Endothelial cell (in vitro differentiated cells): ENCODE data around the gene TAF5. TPM values are rescaled to one million over a fixed set of nuclear protein-coding genes. Genes with fewer than 3 reads are reported as not detected.

ENCODE experiments used
- DNase-seq: peaks from one replicate; pipeline ENCODE4 v3.0.0; 2021; ENCODE audit warnings: low spot score
- H3K27ac Mint-ChIP-seq: one replicate; pipeline ENCODE4 v1.8.0; 2021; ENCODE audit warnings: mixed read lengths, inconsistent platforms; ENCODE audit not compliant: unreplicated experiment
- H3K27me3 Mint-ChIP-seq: one replicate; pipeline ENCODE4 v1.8.0; 2021; ENCODE audit warnings: mild to moderate bottlenecking, moderate library complexity, mixed read lengths, inconsistent platforms; ENCODE audit not compliant: unreplicated experiment
- H3K36me3 Mint-ChIP-seq: one replicate; pipeline ENCODE4 v1.8.0; 2021; ENCODE audit warnings: mild to moderate bottlenecking, low read depth, mixed read lengths, inconsistent platforms; ENCODE audit not compliant: unreplicated experiment
- H3K4me1 Mint-ChIP-seq: one replicate; pipeline ENCODE4 v1.8.0; 2021; ENCODE audit warnings: mild to moderate bottlenecking, mixed read lengths, inconsistent platforms; ENCODE audit not compliant: unreplicated experiment
- H3K4me3 Mint-ChIP-seq: one replicate; pipeline ENCODE4 v1.8.0; 2021; ENCODE audit warnings: mild to moderate bottlenecking, mixed read lengths, inconsistent platforms; ENCODE audit not compliant: unreplicated experiment
- H3K9me3 Mint-ChIP-seq: one replicate; pipeline ENCODE4 v1.8.0; 2021; ENCODE audit warnings: mixed read lengths, inconsistent platforms; ENCODE audit not compliant: unreplicated experiment
- CTCF ChIP-seq: fragments of 200-600 bp; sonication (generic); IDR thresholded peaks from one replicate; pipeline ENCODE4 v1.5.0; 2021; ENCODE audit warnings: antibody characterized with exemption; ENCODE audit not compliant: unreplicated experiment
- total RNA-seq: library from RNA; stranded (reverse); fragmentation: NEBNext Ultra II Directional; extraction: Animal tissue kit (Norgen Biotek cat#: 25700); gene quantifications from one replicate; pipeline ENCODE4 v1.2.1, GENCODE V29; 2021; ENCODE audit not compliant: unreplicated experiment

Gene TAF5
- total RNA-seq, 1 donor from 2014 or later, result 5.7 TPM

DNA sequence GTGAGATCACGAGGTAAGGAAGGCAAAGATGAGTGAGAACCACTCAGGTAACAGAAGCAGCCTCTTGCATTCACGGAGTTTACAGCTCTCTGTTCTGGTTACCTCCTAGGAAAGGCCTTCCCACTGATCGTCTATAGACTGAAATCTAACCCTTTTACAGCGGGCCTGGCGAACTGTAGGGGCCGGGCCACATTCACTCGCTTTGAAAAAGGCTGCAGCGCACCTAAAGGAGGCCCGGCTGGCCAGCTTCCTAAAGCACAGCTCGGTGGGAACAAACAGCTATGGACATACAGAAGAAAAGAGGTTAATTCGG is 27.9 kb downstream of the TAF5 start:
- Mint-ChIP-seq H3K36me3 (peaks cover 20% of the 10 kb centered on the region), H3K4me1 (peaks cover 32% of the 10 kb centered on the region), H3K9me3 (no peaks in the 10 kb centered on the region), H3K27ac (peak overlapping the region; percentile 87), H3K27me3 (peaks cover 5% of the 10 kb centered on the region), H3K4me3 (peak overlapping the region; percentile 98)
- DNase-seq, result no peak
- TF ChIP-seq CTCF, result no peak

DNA sequence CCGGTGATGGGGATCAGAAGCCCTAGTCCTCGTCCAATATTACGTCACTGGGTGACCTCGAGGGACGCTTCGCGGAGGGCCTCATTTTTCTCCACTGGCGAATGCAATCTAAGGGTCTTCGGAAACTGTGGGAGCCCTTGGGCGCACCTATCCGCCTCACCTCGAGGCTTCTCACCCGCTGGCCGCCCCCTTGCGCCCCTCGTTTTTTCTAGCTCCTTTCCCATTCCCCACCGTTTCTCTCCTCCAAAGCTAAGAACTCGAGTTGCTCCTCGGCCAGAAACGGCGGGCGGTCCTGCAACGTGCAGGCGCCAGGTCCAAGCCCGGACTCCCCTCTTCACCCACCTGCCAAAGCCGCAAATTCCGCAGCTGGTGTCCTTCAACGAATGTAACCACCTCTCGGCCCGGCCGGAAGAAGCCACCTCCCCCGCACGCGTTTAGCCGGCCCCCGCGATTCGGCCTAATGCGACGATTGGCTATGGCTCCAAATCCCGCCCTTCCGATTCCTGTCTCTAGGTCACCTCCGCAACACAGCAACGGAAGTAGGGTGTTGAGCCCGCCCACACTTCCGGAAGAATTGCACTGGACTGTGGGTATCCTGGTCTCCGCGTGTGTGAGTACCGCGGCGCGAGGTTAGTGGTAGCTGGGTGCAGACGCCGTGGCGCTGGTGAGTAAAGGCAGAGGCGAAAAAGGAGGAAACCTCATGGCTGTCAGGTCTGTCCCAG is 28.5 kb downstream of the TAF5 start, which contains the start of the genes ATP5MK and PDCD11:
TSS of gene ATP5MK (minus strand) at position 409 of the 722 bp plus-strand sequence. CDS start 4,018 bp downstream, outside the sequence.
TSS of gene PDCD11 (plus strand) at position 560 of the 722 bp plus-strand sequence. CDS start 1,801 bp downstream, outside the sequence.
- peaks cover 20% of the 10 kb centered on the region for H3K36me3 Mint-ChIP-seq
- H3K27me3 Mint-ChIP-seq, result peaks cover 5% of the 10 kb centered on the region
- DNase-seq, result peak; percentile 91
- peak within 1 kb of the TSS; percentile 98 for H3K4me3 Mint-ChIP-seq
- no peaks in the 10 kb centered on the region for H3K9me3 Mint-ChIP-seq
- H3K4me1 Mint-ChIP-seq, result peaks cover 32% of the 10 kb centered on the region
- H3K27ac Mint-ChIP-seq, result peak within 1 kb of the TSS; percentile 87
- no peak for TF ChIP-seq CTCF

DNA sequence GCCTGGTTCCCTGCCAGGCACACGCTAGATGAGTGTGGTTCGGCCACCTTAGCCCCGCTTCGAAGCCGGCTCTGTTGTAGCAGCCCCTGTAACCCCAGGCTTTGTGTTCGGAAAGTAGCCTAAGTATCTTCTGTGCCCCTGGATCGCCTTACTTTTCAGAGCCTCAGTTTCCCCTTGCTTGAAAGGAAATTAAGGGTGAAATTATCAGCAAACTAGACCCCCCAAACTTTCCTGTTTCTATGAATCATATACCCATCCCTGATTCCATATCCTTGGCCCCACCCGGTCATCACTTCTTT is 29.0 kb downstream of the TAF5 start:
- H3K9me3 Mint-ChIP-seq, result no peaks in the 10 kb centered on the region
- peaks cover 32% of the 10 kb centered on the region for H3K4me1 Mint-ChIP-seq

GRCh38 chr10:103397191-103397825 is 29.5 kb downstream of the TAF5 start:
- no peak for TF ChIP-seq CTCF
- Mint-ChIP-seq H3K4me1 (peaks cover 32% of the 10 kb centered on the region), H3K36me3 (peaks cover 19% of the 10 kb centered on the region), H3K27me3 (peaks cover 5% of the 10 kb centered on the region), H3K27ac (peak overlapping the region; percentile 87), H3K4me3 (peak overlapping the region; percentile 98), H3K9me3 (no peaks in the 10 kb centered on the region)
- DNase-seq, result no peak

More for the DNA sequence above, 29.0 kb downstream of the TAF5 start:
- Mint-ChIP-seq H3K4me3 (peak overlapping the region; percentile 98), H3K27me3 (peaks cover 5% of the 10 kb centered on the region), H3K36me3 (peaks cover 19% of the 10 kb centered on the region), H3K27ac (peak overlapping the region; percentile 87)
- no peak for TF ChIP-seq CTCF
- no peak for DNase-seq

DNA sequence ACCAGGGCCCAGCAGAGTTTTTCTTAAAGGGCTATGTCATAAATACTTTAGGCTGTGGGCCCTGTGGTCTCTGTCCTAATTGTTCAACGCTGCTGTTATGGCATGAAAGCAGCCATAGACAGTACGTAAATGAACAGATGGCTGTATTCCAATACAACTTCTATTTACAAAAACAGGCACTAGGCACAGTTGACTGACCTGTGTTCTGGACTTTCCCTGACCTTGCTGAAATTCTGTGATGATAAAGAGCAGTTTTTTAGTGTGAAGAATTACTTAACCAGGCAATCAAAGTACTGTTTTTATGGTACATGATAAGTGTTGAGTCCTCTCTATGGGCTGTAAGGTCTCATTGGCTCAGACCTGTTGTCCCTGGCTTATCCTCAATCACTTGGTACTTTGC is 45.8 kb downstream of the TAF5 start:
- Mint-ChIP-seq H3K4me3 (peak overlapping the region; percentile 56), H3K9me3 (no peaks in the 10 kb centered on the region)

More for the DNA sequence above, 45.8 kb downstream of the TAF5 start:
- H3K27me3 Mint-ChIP-seq, result no peaks in the 10 kb centered on the region
- no peak for TF ChIP-seq CTCF
- DNase-seq, result no peak
- H3K4me1 Mint-ChIP-seq, result no peaks in the 10 kb centered on the region
- H3K27ac Mint-ChIP-seq, result no peak overlapping the region
- peaks cover 49% of the 10 kb centered on the region for H3K36me3 Mint-ChIP-seq
